Measurements from ENCODE around the gene NUP98.

GRCh38 chr11:3838504-3838903, 41.1 kb upstream of the NUP98 start:
- TF ChIP-seq CTCF (conservative IDR thresholded peaks at IDR 0.05; ENCODE audit: low read length) (no peak), EZH2phosphoT487 (IDR thresholded peaks at IDR 0.05; ENCODE audit: borderline replicate concordance) (no peak)
